SKM-1 treated with dmso at 0.1 percent for 144 hours (cell line): Measurements from ENCODE around the gene SRMS.
A peak's percentile ranks its signal among the peaks of the same experiment; 100 is the strongest.

Source experiments
- DNase-seq: peaks from one replicate; lab custom pipeline; 2025; ENCODE audit not compliant: unreplicated experiment; lab: John Stamatoyannopoulos, UW

Gene SRMS

DNA sequence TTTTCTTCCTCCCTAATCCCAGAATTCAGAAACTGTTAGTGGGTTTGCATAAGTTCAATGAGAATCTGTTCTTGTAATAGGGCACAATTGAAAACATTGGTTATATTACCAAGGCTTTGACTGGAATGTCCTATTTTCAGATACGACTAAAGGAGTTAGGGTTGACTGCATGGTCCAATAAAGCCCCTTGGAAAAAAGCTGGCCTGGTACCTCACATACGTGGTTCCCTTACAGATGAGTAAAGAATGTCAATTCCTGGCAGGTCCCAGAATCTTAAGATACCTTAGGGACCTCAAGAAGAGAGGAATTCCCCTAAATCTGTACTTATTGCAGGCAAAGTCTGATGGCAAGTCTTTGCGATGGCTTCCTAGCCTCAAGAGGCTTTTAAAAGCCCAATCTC is 22.4 kb downstream of the SRMS start:
- no peak for DNase-seq

DNA sequence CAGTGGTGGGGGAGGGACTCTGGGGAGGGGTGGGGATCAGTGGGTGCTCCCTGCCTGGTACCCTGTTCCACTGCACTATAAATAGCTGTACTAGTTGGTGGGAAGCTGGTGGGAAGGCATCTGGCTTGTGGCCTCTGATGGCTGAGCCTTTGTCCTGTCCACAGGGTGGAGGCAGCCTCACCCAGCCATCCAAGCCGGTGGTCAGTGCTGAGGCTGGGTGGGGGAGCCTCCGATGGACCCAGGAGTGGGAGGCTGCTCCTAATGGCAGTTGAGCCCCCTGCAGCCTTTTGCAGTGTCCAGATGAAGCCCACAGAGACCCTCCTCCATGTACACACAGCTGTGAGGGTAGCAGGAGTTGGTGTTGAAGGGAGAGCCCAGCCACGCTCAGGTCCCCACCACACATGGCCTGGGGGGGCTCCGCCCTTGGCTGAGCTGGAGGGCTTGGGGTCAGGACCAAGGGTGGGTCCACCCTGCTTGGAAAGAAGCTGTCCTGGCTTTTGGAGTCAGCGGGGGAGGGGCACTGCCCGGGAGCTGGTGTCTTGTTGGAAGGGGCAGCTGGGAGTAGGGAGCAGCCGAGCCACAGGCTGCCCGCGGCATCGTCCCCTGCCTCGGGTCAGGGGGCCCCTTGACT is 24.5 kb downstream of the SRMS start:
- DNase-seq = no peak

- DNase-seq = no peak
These were observed 25.3 kb downstream of the SRMS start for GRCh38 chr20:63522091-63522868.

DNA sequence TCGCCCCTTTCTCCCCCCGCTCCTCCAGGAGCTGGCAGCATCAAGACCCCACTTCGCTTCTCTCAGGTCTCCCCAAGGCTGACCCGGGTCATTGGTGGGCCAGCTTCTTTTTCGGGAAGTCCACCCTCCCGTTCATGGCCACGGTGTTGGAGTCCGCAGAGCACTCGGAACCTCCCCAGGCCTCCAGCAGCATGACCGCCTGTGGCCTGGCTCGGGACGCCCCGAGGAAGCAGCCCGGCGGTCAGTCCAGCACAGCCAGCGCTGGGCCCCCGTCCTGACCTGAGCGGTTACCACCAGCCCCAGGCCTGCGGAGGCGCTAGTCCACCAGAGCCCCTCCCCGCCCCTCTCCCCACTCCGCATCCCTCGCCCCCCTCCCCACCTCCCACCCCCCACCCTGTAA is 25.9 kb downstream of the SRMS start:
- no peak for DNase-seq

GRCh38 chr20:63520934-63521601 is 26.5 kb downstream of the SRMS start:
- no peak for DNase-seq

GRCh38 chr20:63520504-63520933 is 27.0 kb downstream of the SRMS start, which contains the start of gene PPDPF:
Gene PPDPF, plus strand, starts transcription at chr20:63520765. Its CDS starts 544 bp downstream, at chr20:63521309.
- DNase-seq = peak; percentile 60

DNA sequence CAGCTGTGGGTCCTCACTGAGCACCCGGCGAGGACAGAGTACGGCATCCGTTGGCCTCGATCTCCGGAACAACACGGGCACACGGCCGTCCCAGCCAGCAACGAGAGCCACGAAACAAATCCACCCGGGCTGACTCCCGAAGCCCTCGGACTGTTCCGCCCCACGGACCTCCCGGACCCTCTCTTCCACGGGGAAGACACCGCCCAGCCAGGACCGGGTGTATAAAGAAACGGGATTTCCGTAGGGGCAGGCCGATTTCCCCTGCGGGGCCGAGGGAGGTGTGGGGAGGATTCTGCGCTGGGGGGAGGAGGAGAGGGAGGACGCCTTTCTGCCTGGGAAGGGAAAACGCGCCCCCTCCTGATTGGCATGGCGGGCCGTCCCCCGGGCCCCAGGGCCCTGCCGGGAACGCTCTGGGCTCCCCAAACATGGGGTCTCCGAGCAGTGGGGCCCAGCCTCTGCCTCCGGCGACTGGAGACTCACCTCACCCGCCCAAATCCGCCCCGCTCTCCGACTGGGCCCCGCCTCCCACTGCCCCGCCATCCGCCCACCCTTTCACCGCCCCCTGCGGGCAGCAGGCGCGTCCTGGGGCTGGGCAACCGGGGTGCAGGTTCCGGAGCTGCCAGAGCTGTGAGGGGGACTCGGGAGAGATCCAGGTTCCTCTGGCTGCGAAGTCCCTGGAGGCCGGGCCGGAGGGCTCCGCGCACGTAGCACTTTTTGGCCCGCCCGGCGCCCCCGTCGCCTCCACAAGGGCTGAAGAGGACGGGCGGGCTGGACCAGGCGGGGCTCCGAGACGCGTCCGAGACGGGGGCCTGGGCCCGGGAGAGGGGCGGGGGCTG is 27.7 kb downstream of the SRMS start:
- peak; percentile 56 for DNase-seq

DNA sequence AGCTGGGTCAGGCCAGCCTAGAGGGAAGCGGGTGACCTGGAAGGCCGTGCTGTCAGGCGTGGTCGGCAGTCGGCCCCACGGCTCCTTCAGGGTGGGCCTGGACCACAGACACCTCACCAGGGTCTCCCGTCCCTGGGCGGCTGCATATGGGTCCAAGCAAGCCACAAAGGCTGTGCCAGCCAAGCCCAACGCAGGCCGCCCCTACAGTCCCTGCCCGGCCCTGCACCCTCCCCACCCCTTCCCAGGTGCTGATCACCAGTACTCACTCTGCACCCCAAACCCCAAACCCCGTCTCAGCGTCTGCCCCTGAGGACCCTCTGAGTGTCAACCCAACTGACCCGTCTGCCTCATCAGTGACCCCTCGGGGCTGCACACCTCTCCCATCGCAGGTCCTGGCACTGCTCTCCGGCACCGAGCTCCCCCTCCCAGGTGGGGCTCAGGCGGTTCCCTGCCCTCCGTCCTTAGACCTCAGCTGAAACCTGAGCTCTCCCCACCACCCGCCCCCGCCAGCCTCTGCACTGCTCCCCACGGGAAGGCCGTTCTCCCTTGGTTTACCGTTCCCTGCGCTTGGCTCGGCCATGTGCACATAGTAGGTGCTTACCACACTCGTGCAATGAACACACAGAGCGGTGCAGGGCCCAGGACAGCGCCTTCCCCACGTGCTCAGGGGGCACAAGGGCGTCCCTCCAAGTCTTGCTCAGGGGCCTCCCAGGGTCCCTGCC is 28.4 kb downstream of the SRMS start:
- no peak for DNase-seq

DNA sequence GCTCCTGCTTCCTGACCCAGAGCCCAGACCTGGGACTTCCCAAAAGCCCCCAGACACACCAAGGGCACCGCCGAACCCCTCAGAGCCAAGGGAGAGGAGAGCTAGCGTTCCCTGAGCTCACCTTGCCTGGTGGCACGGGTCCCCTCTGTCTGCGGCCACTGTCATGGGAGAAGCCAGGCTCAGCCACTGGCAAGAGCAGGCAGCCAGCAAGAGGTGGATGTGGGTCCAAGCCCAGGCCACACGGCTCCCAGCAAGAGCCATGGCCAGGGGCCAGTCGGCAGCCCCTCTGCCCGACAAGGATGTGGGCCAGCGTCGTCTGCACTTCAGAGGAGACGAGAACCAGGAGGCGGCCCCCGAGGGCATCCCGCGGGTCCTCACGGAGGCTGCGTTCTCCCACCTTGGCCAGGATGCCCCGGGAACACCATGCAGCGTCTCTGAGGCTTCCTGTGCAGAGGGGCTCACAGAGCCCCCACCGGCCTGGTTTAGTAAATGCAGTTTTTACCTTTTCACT is 29.1 kb downstream of the SRMS start:
- DNase-seq = no peak

GRCh38 chr20:63517376-63518309 is 29.9 kb downstream of the SRMS start:
- no peak for DNase-seq

- DNase-seq = peak; percentile 34
These were observed 33.0 kb downstream of the SRMS start for GRCh38 chr20:63514520-63514919.

GRCh38 chr20:63513207-63513606 is 34.3 kb downstream of the SRMS start:
- DNase-seq = no peak

DNA sequence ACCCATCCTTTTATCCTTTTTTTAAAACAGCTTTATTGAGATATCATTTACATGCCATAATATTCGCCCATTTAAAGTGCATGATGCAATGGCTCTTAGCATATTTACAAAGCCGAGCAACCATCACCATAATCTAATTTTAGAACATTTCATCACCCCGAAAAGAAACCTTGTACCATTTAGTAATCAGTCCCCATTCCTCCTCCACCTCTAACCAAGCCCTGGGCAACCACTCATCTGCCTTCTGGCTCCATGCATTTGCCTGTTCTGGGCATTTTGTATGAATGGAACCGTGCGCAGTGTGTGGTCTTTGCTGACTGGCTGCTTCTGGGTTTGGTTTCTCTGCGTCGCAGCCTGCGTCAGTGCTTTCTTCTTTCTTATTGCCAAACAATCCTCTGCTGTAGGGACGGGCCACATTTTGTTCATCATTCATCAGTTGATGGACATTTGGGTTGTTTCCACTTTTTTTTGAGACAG is 38.4 kb downstream of the SRMS start:
- no peak for DNase-seq

GRCh38 chr20:63508072-63508768 is 39.3 kb downstream of the SRMS start:
- DNase-seq = no peak

GRCh38 chr20:63507083-63507743 is 40.3 kb downstream of the SRMS start:
- DNase-seq = no peak

- DNase-seq = no peak
These were observed 41.8 kb downstream of the SRMS start for GRCh38 chr20:63505723-63506122.

GRCh38 chr20:63505281-63505680 is 42.3 kb downstream of the SRMS start:
- no peak for DNase-seq

DNA sequence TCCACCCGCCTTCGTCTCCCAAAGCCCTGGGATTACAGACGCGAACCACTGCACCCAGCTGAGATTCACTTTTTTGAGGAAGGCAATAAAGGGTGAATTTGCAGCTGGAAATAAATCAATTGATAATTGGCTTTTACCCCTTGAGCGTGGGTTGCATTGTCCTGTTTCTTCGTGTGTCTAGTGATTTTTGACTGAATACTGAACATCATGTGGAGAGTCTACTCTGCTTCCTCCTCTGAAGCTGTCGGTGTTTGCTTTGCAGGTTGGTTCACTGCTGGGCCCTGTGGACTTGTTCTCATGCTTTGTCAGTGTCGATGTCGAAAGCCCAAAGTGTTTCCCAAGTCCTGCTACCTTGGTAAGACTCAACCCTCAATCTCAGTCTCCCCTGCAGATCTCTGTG is 42.9 kb downstream of the SRMS start:
- no peak for DNase-seq
